ENCODE results near the gene BIRC6.
"Not testable (repeated sequence)": the region's sequence is repeated elsewhere in the genome, so short reads cannot be mapped to it uniquely, and the experiment has no call there.

The BIRC6 gene

GRCh38 chr2:32453242-32454062 is 96.6 kb downstream of the BIRC6 start:
- DNase-seq: no peak

- no peak for DNase-seq
Measured at GRCh38 chr2:32455816-32456215, 99.0 kb downstream of the BIRC6 start.

GRCh38 chr2:32456808-32457207 is 100.0 kb downstream of the BIRC6 start:
- no peak for DNase-seq

- no peak for DNase-seq
Measured at GRCh38 chr2:32457814-32458213, 101.0 kb downstream of the BIRC6 start.

GRCh38 chr2:32460861-32461260 is 104.0 kb downstream of the BIRC6 start:
- not testable (repeated sequence) for DNase-seq

- DNase-seq: no peak
Measured at GRCh38 chr2:32463110-32463509, 106.3 kb downstream of the BIRC6 start.

- no peak for DNase-seq
Measured at GRCh38 chr2:32464431-32464830, 107.6 kb downstream of the BIRC6 start.

GRCh38 chr2:32472605-32473004 is 115.8 kb downstream of the BIRC6 start:
- DNase-seq: no peak

- DNase-seq: no peak
Measured at GRCh38 chr2:32474381-32474780, 117.6 kb downstream of the BIRC6 start.

- DNase-seq: no peak
Measured at GRCh38 chr2:32478889-32479620, 122.2 kb downstream of the BIRC6 start.

GRCh38 chr2:32479993-32480392 is 123.2 kb downstream of the BIRC6 start:
- no peak for DNase-seq

GRCh38 chr2:32482471-32482870 is 125.6 kb downstream of the BIRC6 start:
- no peak for DNase-seq

GRCh38 chr2:32484937-32485336 is 128.1 kb downstream of the BIRC6 start:
- DNase-seq: no peak

GRCh38 chr2:32485399-32485798 is 128.6 kb downstream of the BIRC6 start:
- DNase-seq: no peak

GRCh38 chr2:32489061-32489460 is 132.2 kb downstream of the BIRC6 start:
- DNase-seq: no peak

GRCh38 chr2:32491346-32491745 is 134.5 kb downstream of the BIRC6 start:
- DNase-seq: no peak

- no peak for DNase-seq
Measured at GRCh38 chr2:32495139-32495538, 138.3 kb downstream of the BIRC6 start.

- DNase-seq: no peak
Measured at GRCh38 chr2:32496662-32497061, 139.8 kb downstream of the BIRC6 start.

GRCh38 chr2:32498306-32498705 is 141.5 kb downstream of the BIRC6 start:
- DNase-seq: no peak

GRCh38 chr2:32502941-32503340 is 146.1 kb downstream of the BIRC6 start:
- no peak for DNase-seq

- no peak for DNase-seq
Measured at GRCh38 chr2:32504877-32505478, 148.2 kb downstream of the BIRC6 start.

- no peak for DNase-seq
Measured at GRCh38 chr2:32506446-32506845, 149.6 kb downstream of the BIRC6 start.

GRCh38 chr2:32514946-32515345 is 158.1 kb downstream of the BIRC6 start:
- DNase-seq: no peak

GRCh38 chr2:32516567-32516966 is 159.7 kb downstream of the BIRC6 start:
- peak in 1 of 3 experiments; percentile 22 for DNase-seq
